WTC11 (cell line): ENCODE measurements around the gene ATP5MC2. TPM values are rescaled to one million over a fixed set of nuclear protein-coding genes. Genes with fewer than 3 reads are reported as not detected.

Experiments
- ATAC-seq: fragments of 200-7000 bp; cut with Tn5 transposase; 2 replicates; pipeline ENCODE4 v1.10.0; 2021; ENCODE audit warnings: mild to moderate bottlenecking, moderate library complexity
- CTCF ChIA-PET: fragments of 300-600 bp; sonication (Branson Sonifier 250); formaldehyde crosslinking; loops from one replicate; lab custom pipeline; 2021; ENCODE audit warnings: antibody characterized with exemption; lab: Charles Lee
- POLR2A ChIA-PET: fragments of 350-600 bp; sonication (Branson Sonifier 250); formaldehyde crosslinking; loops from one replicate; lab custom pipeline; 2021; ENCODE audit warnings: antibody characterized with exemption; lab: Charles Lee
- DNase-seq: peaks from one replicate; pipeline ENCODE4 v3.0.0; 2021; ENCODE audit warnings: low spot score
- H3K27ac Mint-ChIP-seq: 2 replicates; pipeline ENCODE4 v1.8.0; 2021; ENCODE audit warnings: mixed read lengths
- H3K27me3 Mint-ChIP-seq: 2 replicates; pipeline ENCODE4 v1.8.0; 2021; ENCODE audit warnings: low read depth, mild to moderate bottlenecking, moderate library complexity, mixed read lengths
- H3K36me3 Mint-ChIP-seq: 2 replicates; pipeline ENCODE4 v1.8.0; 2021; ENCODE audit warnings: mixed read lengths
- H3K4me1 Mint-ChIP-seq: 2 replicates; pipeline ENCODE4 v1.8.0; 2022; ENCODE audit warnings: mixed read lengths
- H3K4me3 Mint-ChIP-seq: 2 replicates; pipeline ENCODE4 v1.8.0; 2021; ENCODE audit warnings: mild to moderate bottlenecking, moderate library complexity, mixed read lengths
- H3K9me3 Mint-ChIP-seq: 2 replicates; pipeline ENCODE4 v1.8.0; 2021; ENCODE audit warnings: mixed read lengths
- CREB1 ChIP-seq: sonication (generic); formaldehyde crosslinking; IDR thresholded peaks from 2 replicates; pipeline ENCODE4 v1.8.0; 2023; ENCODE audit warnings: mild to moderate bottlenecking, missing genetic modification reagents
- ETV6 ChIP-seq: sonication (generic); formaldehyde crosslinking; IDR thresholded peaks from 2 replicates; pipeline ENCODE4 v1.8.1; 2022; ENCODE audit warnings: mild to moderate bottlenecking, missing genetic modification reagents
- GTF2I ChIP-seq: fragments of 250-450 bp; sonication (Bioruptor Pico); conservative IDR thresholded peaks from 2 replicates; pipeline ENCODE4 v1.4.0; 2021; ENCODE audit warnings: mild to moderate bottlenecking
- NR1H2 ChIP-seq: sonication (generic); formaldehyde crosslinking; IDR thresholded peaks from 2 replicates; pipeline ENCODE4 v1.9.0; 2021; ENCODE audit warnings: mild to moderate bottlenecking, moderate library complexity, missing genetic modification reagents
- TCF7 ChIP-seq: sonication (generic); formaldehyde crosslinking; IDR thresholded peaks from 2 replicates; pipeline ENCODE4 v1.8.0; 2022; ENCODE audit warnings: mild to moderate bottlenecking, low read depth, missing genetic modification reagents, moderate library complexity
- TEAD4 ChIP-seq: sonication (generic); formaldehyde crosslinking; IDR thresholded peaks from 2 replicates; pipeline ENCODE4 v1.8.0; 2022; ENCODE audit warnings: mild to moderate bottlenecking, missing genetic modification reagents
- ZNF121 ChIP-seq: sonication (generic); formaldehyde crosslinking; IDR thresholded peaks from 2 replicates; pipeline ENCODE4 v1.8.0; 2023; ENCODE audit warnings: missing genetic modification reagents
- ZNF138 ChIP-seq: sonication (generic); formaldehyde crosslinking; conservative IDR thresholded peaks from 2 replicates; pipeline ENCODE4 v1.8.1; 2022; ENCODE audit warnings: mild to moderate bottlenecking, moderate library complexity, missing genetic modification reagents
- ZNF219 ChIP-seq: sonication (generic); formaldehyde crosslinking; IDR thresholded peaks from 2 replicates; pipeline ENCODE4 v1.8.0; 2023; ENCODE audit warnings: missing genetic modification reagents, mild to moderate bottlenecking, borderline replicate concordance
- ZNF263 ChIP-seq: sonication (generic); formaldehyde crosslinking; IDR thresholded peaks from 2 replicates; pipeline ENCODE4 v1.8.1; 2022; ENCODE audit warnings: low read depth, mild to moderate bottlenecking, moderate library complexity, missing genetic modification reagents
- ZNF317 ChIP-seq: sonication (generic); formaldehyde crosslinking; IDR thresholded peaks from 2 replicates; pipeline ENCODE4 v1.8.1; 2023; ENCODE audit warnings: low read depth, mild to moderate bottlenecking, moderate library complexity, missing genetic modification reagents, borderline replicate concordance
- ZNF416 ChIP-seq: fragments of 250-450 bp; sonication (Bioruptor Pico); IDR thresholded peaks from 2 replicates; pipeline ENCODE4 v1.9.0; 2021; ENCODE audit warnings: mild to moderate bottlenecking, inconsistent platforms
- total RNA-seq: library from RNA; stranded (reverse); gene quantifications from 3 replicates; pipeline ENCODE4 v1.2.3, GENCODE V29; 2021
- TF ChIP-seq, protein P1 (sequence below): sonication (generic); formaldehyde crosslinking; IDR thresholded peaks from 2 replicates; pipeline ENCODE4 v1.8.0; 2022; ENCODE audit warnings: missing genetic modification reagents
- TF ChIP-seq, protein P2 (sequence below): sonication (generic); formaldehyde crosslinking; IDR thresholded peaks from 2 replicates; pipeline ENCODE4 v1.8.1; 2023; ENCODE audit warnings: mild to moderate bottlenecking, missing genetic modification reagents, moderate library complexity
- TF ChIP-seq, protein P3 (sequence below): sonication (generic); formaldehyde crosslinking; IDR thresholded peaks from 2 replicates; pipeline ENCODE4 v1.8.0; 2023; ENCODE audit warnings: missing genetic modification reagents
- TF ChIP-seq, protein P4 (sequence below): sonication (generic); formaldehyde crosslinking; IDR thresholded peaks from 2 replicates; pipeline ENCODE4 v1.8.0; 2022; ENCODE audit warnings: mild to moderate bottlenecking, missing genetic modification reagents
- TF ChIP-seq, protein P5 (sequence below): sonication (generic); formaldehyde crosslinking; IDR thresholded peaks from 2 replicates; pipeline ENCODE4 v1.8.1; 2023; ENCODE audit warnings: mild to moderate bottlenecking, moderate library complexity, missing genetic modification reagents
- TF ChIP-seq, protein P6 (sequence below): fragments of 250-450 bp; sonication (Bioruptor Pico); IDR thresholded peaks from 2 replicates; pipeline ENCODE4 v1.9.0; 2021; ENCODE audit warnings: mild to moderate bottlenecking
- TF ChIP-seq, protein P7 (sequence below): fragments of 250-450 bp; sonication (Bioruptor Pico); IDR thresholded peaks from 2 replicates; pipeline ENCODE4 v1.8.0; 2021; ENCODE audit warnings: mild to moderate bottlenecking
- TF ChIP-seq, protein P8 (sequence below): fragments of 250-450 bp; sonication (Bioruptor Pico); IDR thresholded peaks from 2 replicates; pipeline ENCODE4 v1.9.0; 2021; ENCODE audit warnings: mild to moderate bottlenecking

Gene ATP5MC2
- total RNA-seq, 1 experiment from 2014 or later: 411 TPM

DNA sequence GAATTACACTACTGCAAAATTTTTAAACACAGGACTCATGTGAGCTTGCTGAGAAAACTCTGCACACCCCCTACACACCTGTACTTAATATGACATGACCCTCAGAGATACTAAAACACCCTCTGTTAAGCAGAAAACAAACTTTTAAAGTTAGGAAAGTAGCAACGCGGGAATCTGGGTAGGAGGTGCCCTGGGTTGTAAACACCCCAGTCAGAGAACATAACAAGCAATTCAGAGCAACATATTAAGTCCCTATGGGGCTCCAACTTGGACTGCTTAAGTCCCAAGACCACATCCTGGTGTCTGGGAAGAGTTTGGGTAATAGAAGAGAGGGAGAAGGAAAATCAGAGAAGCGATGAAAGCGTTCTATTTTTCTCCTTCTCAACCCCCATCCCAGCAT lies 50.9 kb downstream of the ATP5MC2 start (continued):
- TF ChIP-seq, protein P1, sequence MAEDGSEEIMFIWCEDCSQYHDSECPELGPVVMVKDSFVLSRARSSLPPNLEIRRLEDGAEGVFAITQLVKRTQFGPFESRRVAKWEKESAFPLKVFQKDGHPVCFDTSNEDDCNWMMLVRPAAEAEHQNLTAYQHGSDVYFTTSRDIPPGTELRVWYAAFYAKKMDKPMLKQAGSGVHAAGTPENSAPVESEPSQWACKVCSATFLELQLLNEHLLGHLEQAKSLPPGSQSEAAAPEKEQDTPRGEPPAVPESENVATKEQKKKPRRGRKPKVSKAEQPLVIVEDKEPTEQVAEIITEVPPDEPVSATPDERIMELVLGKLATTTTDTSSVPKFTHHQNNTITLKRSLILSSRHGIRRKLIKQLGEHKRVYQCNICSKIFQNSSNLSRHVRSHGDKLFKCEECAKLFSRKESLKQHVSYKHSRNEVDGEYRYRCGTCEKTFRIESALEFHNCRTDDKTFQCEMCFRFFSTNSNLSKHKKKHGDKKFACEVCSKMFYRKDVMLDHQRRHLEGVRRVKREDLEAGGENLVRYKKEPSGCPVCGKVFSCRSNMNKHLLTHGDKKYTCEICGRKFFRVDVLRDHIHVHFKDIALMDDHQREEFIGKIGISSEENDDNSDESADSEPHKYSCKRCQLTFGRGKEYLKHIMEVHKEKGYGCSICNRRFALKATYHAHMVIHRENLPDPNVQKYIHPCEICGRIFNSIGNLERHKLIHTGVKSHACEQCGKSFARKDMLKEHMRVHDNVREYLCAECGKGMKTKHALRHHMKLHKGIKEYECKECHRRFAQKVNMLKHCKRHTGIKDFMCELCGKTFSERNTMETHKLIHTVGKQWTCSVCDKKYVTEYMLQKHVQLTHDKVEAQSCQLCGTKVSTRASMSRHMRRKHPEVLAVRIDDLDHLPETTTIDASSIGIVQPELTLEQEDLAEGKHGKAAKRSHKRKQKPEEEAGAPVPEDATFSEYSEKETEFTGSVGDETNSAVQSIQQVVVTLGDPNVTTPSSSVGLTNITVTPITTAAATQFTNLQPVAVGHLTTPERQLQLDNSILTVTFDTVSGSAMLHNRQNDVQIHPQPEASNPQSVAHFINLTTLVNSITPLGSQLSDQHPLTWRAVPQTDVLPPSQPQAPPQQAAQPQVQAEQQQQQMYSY (CRISPR knock-in tag): no peak
- no peak for TF ChIP-seq ETV6 (CRISPR knock-in tag)
- TF ChIP-seq ZNF219: no peak

DNA sequence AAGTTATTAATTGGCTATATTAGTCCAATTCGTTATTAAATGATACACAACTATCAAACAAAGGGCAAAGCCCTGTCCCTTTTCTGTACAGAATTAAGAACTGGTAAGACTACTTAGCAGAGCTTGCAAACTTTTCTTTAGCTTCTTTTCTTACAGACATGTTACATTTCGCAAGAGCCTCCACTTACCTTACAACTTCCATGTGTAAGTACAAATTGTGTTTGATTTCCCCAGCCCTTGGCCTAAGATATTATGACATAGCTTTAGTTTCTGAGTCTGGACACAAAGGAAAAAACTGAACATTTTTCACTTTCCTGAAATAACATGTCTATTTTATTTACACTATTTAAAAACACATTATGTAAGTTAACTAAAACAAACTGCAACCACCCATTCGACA lies 51.4 kb downstream of the ATP5MC2 start:
- no peak overlapping the region for H3K27ac Mint-ChIP-seq
- H3K36me3 Mint-ChIP-seq: no peaks in the 10 kb centered on the region
- ATAC-seq (no peak), DNase-seq (no peak)
- peaks cover 31% of the 10 kb centered on the region for H3K4me1 Mint-ChIP-seq
- no peaks in the 10 kb centered on the region; the same call in 1 of the 2 replicates for H3K27me3 Mint-ChIP-seq
- ChIA-PET POLR2A (no interaction called here), CTCF (interaction anchor here (1.1 kb wide), 1 partner anchor 120 kb away, joined by 3 read pairs; no protein-coding TSS in a partner anchor)
- H3K4me3 Mint-ChIP-seq: peak overlapping the region; percentile 87
- H3K9me3 Mint-ChIP-seq: no peaks in the 10 kb centered on the region
- TF ChIP-seq, protein P2, sequence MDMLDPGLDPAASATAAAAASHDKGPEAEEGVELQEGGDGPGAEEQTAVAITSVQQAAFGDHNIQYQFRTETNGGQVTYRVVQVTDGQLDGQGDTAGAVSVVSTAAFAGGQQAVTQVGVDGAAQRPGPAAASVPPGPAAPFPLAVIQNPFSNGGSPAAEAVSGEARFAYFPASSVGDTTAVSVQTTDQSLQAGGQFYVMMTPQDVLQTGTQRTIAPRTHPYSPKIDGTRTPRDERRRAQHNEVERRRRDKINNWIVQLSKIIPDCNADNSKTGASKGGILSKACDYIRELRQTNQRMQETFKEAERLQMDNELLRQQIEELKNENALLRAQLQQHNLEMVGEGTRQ: no peak
- TF ChIP-seq ZNF138 (CRISPR knock-in tag) (no peak), GTF2I (no peak), NR1H2 (CRISPR knock-in tag) (no peak), ZNF263 (no peak), TEAD4 (CRISPR knock-in tag) (no peak), ZNF121 (CRISPR knock-in tag) (no peak), CREB1 (CRISPR knock-in tag) (no peak), TCF7 (no peak), ZNF317 (CRISPR knock-in tag) (no peak), ZNF416 (CRISPR knock-in tag) (no peak)
- TF ChIP-seq, protein P3, sequence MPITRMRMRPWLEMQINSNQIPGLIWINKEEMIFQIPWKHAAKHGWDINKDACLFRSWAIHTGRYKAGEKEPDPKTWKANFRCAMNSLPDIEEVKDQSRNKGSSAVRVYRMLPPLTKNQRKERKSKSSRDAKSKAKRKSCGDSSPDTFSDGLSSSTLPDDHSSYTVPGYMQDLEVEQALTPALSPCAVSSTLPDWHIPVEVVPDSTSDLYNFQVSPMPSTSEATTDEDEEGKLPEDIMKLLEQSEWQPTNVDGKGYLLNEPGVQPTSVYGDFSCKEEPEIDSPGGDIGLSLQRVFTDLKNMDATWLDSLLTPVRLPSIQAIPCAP (CRISPR knock-in tag): no peak
- TF ChIP-seq, protein P4, sequence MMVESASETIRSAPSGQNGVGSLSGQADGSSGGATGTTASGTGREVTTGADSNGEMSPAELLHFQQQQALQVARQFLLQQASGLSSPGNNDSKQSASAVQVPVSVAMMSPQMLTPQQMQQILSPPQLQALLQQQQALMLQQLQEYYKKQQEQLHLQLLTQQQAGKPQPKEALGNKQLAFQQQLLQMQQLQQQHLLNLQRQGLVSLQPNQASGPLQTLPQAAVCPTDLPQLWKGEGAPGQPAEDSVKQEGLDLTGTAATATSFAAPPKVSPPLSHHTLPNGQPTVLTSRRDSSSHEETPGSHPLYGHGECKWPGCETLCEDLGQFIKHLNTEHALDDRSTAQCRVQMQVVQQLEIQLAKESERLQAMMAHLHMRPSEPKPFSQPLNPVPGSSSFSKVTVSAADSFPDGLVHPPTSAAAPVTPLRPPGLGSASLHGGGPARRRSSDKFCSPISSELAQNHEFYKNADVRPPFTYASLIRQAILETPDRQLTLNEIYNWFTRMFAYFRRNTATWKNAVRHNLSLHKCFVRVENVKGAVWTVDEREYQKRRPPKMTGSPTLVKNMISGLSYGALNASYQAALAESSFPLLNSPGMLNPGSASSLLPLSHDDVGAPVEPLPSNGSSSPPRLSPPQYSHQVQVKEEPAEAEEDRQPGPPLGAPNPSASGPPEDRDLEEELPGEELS (CRISPR knock-in tag): no peak
- TF ChIP-seq, protein P5, sequence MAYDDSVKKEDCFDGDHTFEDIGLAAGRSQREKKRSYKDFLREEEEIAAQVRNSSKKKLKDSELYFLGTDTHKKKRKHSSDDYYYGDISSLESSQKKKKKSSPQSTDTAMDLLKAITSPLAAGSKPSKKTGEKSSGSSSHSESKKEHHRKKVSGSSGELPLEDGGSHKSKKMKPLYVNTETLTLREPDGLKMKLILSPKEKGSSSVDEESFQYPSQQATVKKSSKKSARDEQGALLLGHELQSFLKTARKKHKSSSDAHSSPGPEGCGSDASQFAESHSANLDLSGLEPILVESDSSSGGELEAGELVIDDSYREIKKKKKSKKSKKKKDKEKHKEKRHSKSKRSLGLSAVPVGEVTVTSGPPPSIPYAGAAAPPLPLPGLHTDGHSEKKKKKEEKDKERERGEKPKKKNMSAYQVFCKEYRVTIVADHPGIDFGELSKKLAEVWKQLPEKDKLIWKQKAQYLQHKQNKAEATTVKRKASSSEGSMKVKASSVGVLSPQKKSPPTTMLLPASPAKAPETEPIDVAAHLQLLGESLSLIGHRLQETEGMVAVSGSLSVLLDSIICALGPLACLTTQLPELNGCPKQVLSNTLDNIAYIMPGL (CRISPR knock-in tag): no peak
- TF ChIP-seq, protein P6, sequence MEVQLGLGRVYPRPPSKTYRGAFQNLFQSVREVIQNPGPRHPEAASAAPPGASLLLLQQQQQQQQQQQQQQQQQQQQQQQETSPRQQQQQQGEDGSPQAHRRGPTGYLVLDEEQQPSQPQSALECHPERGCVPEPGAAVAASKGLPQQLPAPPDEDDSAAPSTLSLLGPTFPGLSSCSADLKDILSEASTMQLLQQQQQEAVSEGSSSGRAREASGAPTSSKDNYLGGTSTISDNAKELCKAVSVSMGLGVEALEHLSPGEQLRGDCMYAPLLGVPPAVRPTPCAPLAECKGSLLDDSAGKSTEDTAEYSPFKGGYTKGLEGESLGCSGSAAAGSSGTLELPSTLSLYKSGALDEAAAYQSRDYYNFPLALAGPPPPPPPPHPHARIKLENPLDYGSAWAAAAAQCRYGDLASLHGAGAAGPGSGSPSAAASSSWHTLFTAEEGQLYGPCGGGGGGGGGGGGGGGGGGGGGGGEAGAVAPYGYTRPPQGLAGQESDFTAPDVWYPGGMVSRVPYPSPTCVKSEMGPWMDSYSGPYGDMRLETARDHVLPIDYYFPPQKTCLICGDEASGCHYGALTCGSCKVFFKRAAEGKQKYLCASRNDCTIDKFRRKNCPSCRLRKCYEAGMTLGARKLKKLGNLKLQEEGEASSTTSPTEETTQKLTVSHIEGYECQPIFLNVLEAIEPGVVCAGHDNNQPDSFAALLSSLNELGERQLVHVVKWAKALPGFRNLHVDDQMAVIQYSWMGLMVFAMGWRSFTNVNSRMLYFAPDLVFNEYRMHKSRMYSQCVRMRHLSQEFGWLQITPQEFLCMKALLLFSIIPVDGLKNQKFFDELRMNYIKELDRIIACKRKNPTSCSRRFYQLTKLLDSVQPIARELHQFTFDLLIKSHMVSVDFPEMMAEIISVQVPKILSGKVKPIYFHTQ (CRISPR knock-in tag): no peak
- TF ChIP-seq, protein P7, sequence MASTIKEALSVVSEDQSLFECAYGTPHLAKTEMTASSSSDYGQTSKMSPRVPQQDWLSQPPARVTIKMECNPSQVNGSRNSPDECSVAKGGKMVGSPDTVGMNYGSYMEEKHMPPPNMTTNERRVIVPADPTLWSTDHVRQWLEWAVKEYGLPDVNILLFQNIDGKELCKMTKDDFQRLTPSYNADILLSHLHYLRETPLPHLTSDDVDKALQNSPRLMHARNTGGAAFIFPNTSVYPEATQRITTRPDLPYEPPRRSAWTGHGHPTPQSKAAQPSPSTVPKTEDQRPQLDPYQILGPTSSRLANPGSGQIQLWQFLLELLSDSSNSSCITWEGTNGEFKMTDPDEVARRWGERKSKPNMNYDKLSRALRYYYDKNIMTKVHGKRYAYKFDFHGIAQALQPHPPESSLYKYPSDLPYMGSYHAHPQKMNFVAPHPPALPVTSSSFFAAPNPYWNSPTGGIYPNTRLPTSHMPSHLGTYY (CRISPR knock-in tag): no peak
- TF ChIP-seq, protein P8, sequence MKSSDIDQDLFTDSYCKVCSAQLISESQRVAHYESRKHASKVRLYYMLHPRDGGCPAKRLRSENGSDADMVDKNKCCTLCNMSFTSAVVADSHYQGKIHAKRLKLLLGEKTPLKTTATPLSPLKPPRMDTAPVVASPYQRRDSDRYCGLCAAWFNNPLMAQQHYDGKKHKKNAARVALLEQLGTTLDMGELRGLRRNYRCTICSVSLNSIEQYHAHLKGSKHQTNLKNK (CRISPR knock-in tag): no peak
